Keratinocyte (primary cell): ENCODE results near the gene LRRC27. TPM values are rescaled to one million over a fixed set of nuclear protein-coding genes. Genes with fewer than 3 reads are reported as not detected.

Experiments used
- DNase-seq: peaks from one replicate; pipeline ENCODE4 v3.0.0-alpha.2; 2011; ENCODE audit warnings: low read depth, missing footprints, low spot score
- FAIRE-seq: peaks from 2 replicates; lab custom pipeline; 2011; peaks lifted over from hg19 to GRCh38; lab: Jason Lieb, UNC
- H2AFZ ChIP-seq: 2 replicates; pipeline ENCODE4 v1.6.0; 2012; ENCODE audit warnings: low read length, control low read depth, inconsistent platforms; ENCODE audit not compliant: control insufficient read depth
- H3K27ac ChIP-seq: 2 replicates; pipeline ENCODE4 v1.5.1; 2011; ENCODE audit warnings: low read length; ENCODE audit not compliant: control insufficient read depth, insufficient read depth
- H3K27me3 ChIP-seq: 3 replicates; pipeline ENCODE4 v1.6.0; 2011; ENCODE audit warnings: low read length; ENCODE audit not compliant: control insufficient read depth, insufficient read depth; ENCODE audit errors: extremely low read depth
- H3K36me3 ChIP-seq, 2 experiments: 2 replicates in 1 of 2; 3 replicates in 1 of 2; pipeline ENCODE4 v1.5.1; 2011; ENCODE audit warnings: low read length in 2 of 2, mild to moderate bottlenecking in 1 of 2; ENCODE audit not compliant: control insufficient read depth in 2 of 2, insufficient read depth in 2 of 2; ENCODE audit errors: extremely low read depth in 1 of 2
- H3K4me1 ChIP-seq: 3 replicates; pipeline ENCODE4 v1.5.1; 2011; ENCODE audit warnings: low read length; ENCODE audit not compliant: control insufficient read depth, insufficient read depth; ENCODE audit errors: extremely low read depth
- H3K4me2 ChIP-seq: 3 replicates; pipeline ENCODE4 v1.6.0; 2011; ENCODE audit warnings: low read depth, low read length; ENCODE audit not compliant: control insufficient read depth, insufficient read depth; ENCODE audit errors: extremely low read depth
- H3K4me3 ChIP-seq, 3 experiments: fragments of 200-600 bp in 1 of 3; sonication (generic) in 1 of 3; 2 replicates in 2 of 3; 3 replicates in 1 of 3; pipeline ENCODE4 v1.5.1; 2011 to 2016; ENCODE audit warnings: low read length in 3 of 3, mild to moderate bottlenecking in 3 of 3, control low read depth in 2 of 3, inconsistent platforms in 1 of 3, low read depth in 1 of 3, mixed read lengths in 1 of 3, mixed run types in 1 of 3, moderate library complexity in 1 of 3; ENCODE audit not compliant: control insufficient read depth in 2 of 3, insufficient read depth in 2 of 3; ENCODE audit errors: extremely low read depth in 1 of 3
- H3K79me2 ChIP-seq: 2 replicates; pipeline ENCODE4 v1.6.0; 2012; ENCODE audit warnings: low read length; ENCODE audit not compliant: control insufficient read depth, insufficient read depth
- H3K9ac ChIP-seq: 3 replicates; pipeline ENCODE4 v1.6.0; 2011; ENCODE audit warnings: low read length; ENCODE audit not compliant: control insufficient read depth, insufficient read depth; ENCODE audit errors: extremely low read depth
- H3K9me1 ChIP-seq: 3 replicates; pipeline ENCODE4 v1.6.0; 2011; ENCODE audit warnings: low read length; ENCODE audit not compliant: control insufficient read depth, insufficient read depth; ENCODE audit errors: extremely low read depth
- H3K9me3 ChIP-seq: 2 replicates; pipeline ENCODE4 v1.5.1; 2012; ENCODE audit warnings: low read depth, low read length; ENCODE audit not compliant: control insufficient read depth
- H4K20me1 ChIP-seq: 3 replicates; pipeline ENCODE4 v1.6.0; 2011; ENCODE audit warnings: low read length; ENCODE audit not compliant: control insufficient read depth, insufficient read depth; ENCODE audit errors: extremely low read depth
- CTCF ChIP-seq, 3 experiments: IDR thresholded peaks in 1 of 3; conservative IDR thresholded peaks in 1 of 3; optimal IDR thresholded peaks in 1 of 3; 2 replicates in 2 of 3; 3 replicates in 1 of 3; pipeline versions ENCODE3 to v1.5.1; 2011; ENCODE audit warnings: low read length in 3 of 3, mild to moderate bottlenecking in 3 of 3, moderate library complexity in 2 of 3, control low read depth in 1 of 3, inconsistent platforms in 1 of 3; ENCODE audit not compliant: insufficient read depth in 2 of 3; ENCODE audit errors: extremely low read depth in 1 of 3
- EZH2 ChIP-seq: IDR thresholded peaks from one replicate; pipeline ENCODE4 v1.6.1; 2012; ENCODE audit warnings: inconsistent platforms, mild to moderate bottlenecking, low read length, moderate library complexity
- dilution Hi-C: fragments of 300-500 bp; cut with MboI; formaldehyde crosslinking; loops from one replicate; pipeline ENCODE4 v1.7.0; 2020; ENCODE audit warnings: low sequenced_read_pairs; ENCODE audit not compliant: extremely low pct_ligation_motif_present
- polyA minus RNA-seq, 3 experiments: library from RNA; depleted of rRNA, polyadenylated mRNA; stranded (reverse); fragments of >200 nt; gene quantifications; 1 replicate in 1 of 3; 2 replicates in 1 of 3; 3 replicates in 1 of 3; pipeline ENCODE4 v1.2.3, GENCODE V29; 2011
- polyA plus RNA-seq, 5 experiments: library from polyadenylated mRNA; depleted of rRNA in 3 of 5; stranded (reverse) in 3 of 5; stranded (forward) in 1 of 5; unstranded in 1 of 5; fragments of >200 nt; gene quantifications; 1 replicate in 1 of 5; 2 replicates in 3 of 5; 3 replicates in 1 of 5; pipeline versions ENCODE4 v1.2.1 to v1.2.3, GENCODE V29; 2011 to 2012; ENCODE audit warnings: missing spikeins in 2 of 5, low read depth in 1 of 5, low replicate concordance in 1 of 5

Gene LRRC27
- polyA plus RNA-seq = 3.0 to 3.5 TPM (median 3.1 TPM) in 3 replicates
- polyA plus RNA-seq (2011; ENCODE audit: low read depth) = 8.3 TPM
- 1.8 and 2.9 TPM in 2 replicates for polyA plus RNA-seq (2011; cell fraction: cytosol; rRNA removed)
- polyA plus RNA-seq (2011; cell fraction: nucleus; rRNA removed) = 9.2 and 15.3 TPM in 2 replicates
- 2.6 and 3.9 TPM in 2 replicates for polyA plus RNA-seq (2012; ENCODE audit: low replicate concordance)
- 1.7 to 4.3 TPM (median 2.1 TPM) in 3 replicates for polyA minus RNA-seq
- 1.3 TPM for polyA minus RNA-seq (2011; cell fraction: cytosol; rRNA and poly(A)+ RNA removed)
- 2.7 and 4.6 TPM in 2 replicates for polyA minus RNA-seq (2011; cell fraction: nucleus; rRNA and poly(A)+ RNA removed)

- no peaks in the 10 kb centered on the region for H3K27me3 ChIP-seq
- H3K4me2 ChIP-seq = peak within 1 kb of the TSS; percentile 87
- H2AFZ ChIP-seq = peak within 1 kb of the TSS; percentile 95
- H3K79me2 ChIP-seq = peaks cover 35% of the 10 kb centered on the region
- no peaks in the 10 kb centered on the region for H3K9me3 ChIP-seq
- H3K9me1 ChIP-seq = no peaks in the 10 kb centered on the region
- H3K9ac ChIP-seq = peak within 1 kb of the TSS; percentile 79
- peaks cover 0 to 1% of the 10 kb centered on the region in 2 experiments for H3K36me3 ChIP-seq
- peak; percentile 86 for DNase-seq
- H3K4me3 ChIP-seq = peak within 1 kb of the TSS; percentile 65 to 84 (median 80)
- dilution Hi-C loops = no loop called here
- peaks cover 14% of the 10 kb centered on the region for H3K4me1 ChIP-seq
- peak within 1 kb of the TSS; percentile 66 for H3K27ac ChIP-seq
- no peak for TF ChIP-seq CTCF (optimal IDR thresholded peaks at IDR 0.05 in 1 of 3, IDR thresholded peaks at IDR 0.05 in 1 of 3, conservative IDR thresholded peaks at IDR 0.05 in 1 of 3; ENCODE audit: extremely low read depth in 1 of 3, insufficient read depth in 2 of 3, low read length in 3 of 3)
- no peak for TF ChIP-seq EZH2
- FAIRE-seq = no peak
- no peaks in the 10 kb centered on the region for H4K20me1 ChIP-seq
These were observed at the start of gene LRRC27 for GRCh38 chr10:132331601-132332432. Gene LRRC27, plus strand, starts transcription at chr10:132332193. Its CDS starts 1,332 bp downstream, at chr10:132333525.

GRCh38 chr10:132282667-132283603 is 49.1 kb upstream of the LRRC27 start:
- Histone ChIP-seq H3K36me3 (no peaks in the 10 kb centered on the region), H3K4me1 (no peaks in the 10 kb centered on the region), H3K27me3 (peaks cover 25% of the 10 kb centered on the region), H3K9me3 (no peaks in the 10 kb centered on the region), H2AFZ (no peak overlapping the region), H3K27ac (no peak overlapping the region), H3K79me2 (no peaks in the 10 kb centered on the region), H4K20me1 (no peaks in the 10 kb centered on the region), H3K4me3 (no peak overlapping the region), H3K4me2 (no peak overlapping the region), H3K9ac (no peak overlapping the region), H3K9me1 (no peaks in the 10 kb centered on the region)
- dilution Hi-C loops = no loop called here
- no peak for TF ChIP-seq EZH2
- TF ChIP-seq CTCF (optimal IDR thresholded peaks at IDR 0.05 in 1 of 3, IDR thresholded peaks at IDR 0.05 in 1 of 3, conservative IDR thresholded peaks at IDR 0.05 in 1 of 3; ENCODE audit: extremely low read depth in 1 of 3, insufficient read depth in 2 of 3, low read length in 3 of 3) = no peak
- no peak for FAIRE-seq
- no peak for DNase-seq
